Right ventricle myocardium inferior (tissue), 1 donor: ENCODE data around the gene SRSF2. TPM values are rescaled to one million over a fixed set of nuclear protein-coding genes. Genes with fewer than 3 reads are reported as not detected.
"Not testable (repeated sequence)": the region's sequence is repeated elsewhere in the genome, so short reads cannot be mapped to it uniquely, and the experiment has no call there.

ENCODE experiments used
- ATAC-seq: fragments of 200-7000 bp; cut with Tn5 transposase; one replicate; pipeline ENCODE4 v1.9.1; 2020; ENCODE audit warnings: mild to moderate bottlenecking, moderate library complexity
- DNase-seq: peaks from one replicate; pipeline ENCODE4 v3.0.0; 2021; ENCODE audit errors: missing footprints
- intact Hi-C: fragments of 100-400 bp; cut with DNase I; formaldehyde crosslinking; loops from one replicate; pipeline ENCODE4 v1.11.0; 2022
- total RNA-seq: library from RNA; stranded (reverse); fragmentation: NEBNext Ultra II Directional; extraction: Animal tissue kit (Norgen Biotek cat#: 25700); gene quantifications from one replicate; pipeline ENCODE4 v1.2.1, GENCODE V29; 2021
- donor health status: DM: no; HTN: yes; CAD: no; lungs with severe emphysema.

Gene SRSF2
- total RNA-seq, 1 donor from 2014 or later: 74.0 TPM

DNA sequence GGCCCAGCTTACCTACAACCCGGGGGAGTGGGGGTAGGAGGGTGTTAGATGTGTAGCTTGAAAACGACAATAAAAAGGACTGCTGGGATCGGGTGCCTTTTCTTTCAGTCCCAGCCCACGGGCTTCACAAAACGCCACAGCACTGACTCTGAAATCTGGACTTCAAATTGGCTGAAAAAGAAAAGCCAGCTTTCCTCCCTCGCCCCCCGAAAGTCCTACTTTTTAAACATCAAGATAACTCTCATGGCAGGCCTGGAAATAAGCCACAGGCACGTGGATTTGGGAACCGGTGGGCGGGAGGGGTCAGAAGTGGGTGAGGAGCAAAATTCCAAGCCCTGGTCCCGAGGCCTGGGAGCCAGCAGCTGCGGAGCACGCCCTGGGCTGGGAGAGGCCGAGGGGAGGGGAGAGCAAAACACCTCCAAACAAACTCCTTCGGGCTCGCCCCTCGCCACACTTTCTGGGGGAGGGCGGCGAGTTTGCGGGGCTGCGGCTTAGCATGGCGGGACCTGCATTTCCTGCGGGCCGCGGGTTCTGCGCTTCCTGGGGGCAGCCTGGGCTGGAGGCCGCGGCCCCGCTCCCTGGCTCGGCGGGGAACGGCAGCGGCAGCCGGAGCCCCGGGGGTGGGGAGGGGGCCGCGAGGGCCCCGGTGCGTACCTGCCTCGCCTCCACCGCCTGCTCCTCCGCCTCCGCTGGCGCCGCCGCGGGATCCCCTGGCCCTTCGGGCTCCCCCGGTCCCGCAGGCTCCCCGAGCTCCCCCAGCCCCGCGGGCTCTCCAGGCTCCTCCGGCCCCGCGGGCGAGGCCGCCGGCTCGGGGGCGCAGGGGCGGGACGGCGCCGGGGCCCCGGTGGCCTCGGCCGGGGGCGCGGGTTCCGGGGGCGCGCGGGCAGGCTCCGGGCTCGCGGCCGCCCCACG is 26.9 kb downstream of the SRSF2 start:
- ATAC-seq, DNase-seq: not testable (repeated sequence)
- intact Hi-C loops: loop anchor here (1.0 to 5.0 kb wide), 3 partner anchors 11 to 153 kb away; no protein-coding TSS in a partner anchor

DNA sequence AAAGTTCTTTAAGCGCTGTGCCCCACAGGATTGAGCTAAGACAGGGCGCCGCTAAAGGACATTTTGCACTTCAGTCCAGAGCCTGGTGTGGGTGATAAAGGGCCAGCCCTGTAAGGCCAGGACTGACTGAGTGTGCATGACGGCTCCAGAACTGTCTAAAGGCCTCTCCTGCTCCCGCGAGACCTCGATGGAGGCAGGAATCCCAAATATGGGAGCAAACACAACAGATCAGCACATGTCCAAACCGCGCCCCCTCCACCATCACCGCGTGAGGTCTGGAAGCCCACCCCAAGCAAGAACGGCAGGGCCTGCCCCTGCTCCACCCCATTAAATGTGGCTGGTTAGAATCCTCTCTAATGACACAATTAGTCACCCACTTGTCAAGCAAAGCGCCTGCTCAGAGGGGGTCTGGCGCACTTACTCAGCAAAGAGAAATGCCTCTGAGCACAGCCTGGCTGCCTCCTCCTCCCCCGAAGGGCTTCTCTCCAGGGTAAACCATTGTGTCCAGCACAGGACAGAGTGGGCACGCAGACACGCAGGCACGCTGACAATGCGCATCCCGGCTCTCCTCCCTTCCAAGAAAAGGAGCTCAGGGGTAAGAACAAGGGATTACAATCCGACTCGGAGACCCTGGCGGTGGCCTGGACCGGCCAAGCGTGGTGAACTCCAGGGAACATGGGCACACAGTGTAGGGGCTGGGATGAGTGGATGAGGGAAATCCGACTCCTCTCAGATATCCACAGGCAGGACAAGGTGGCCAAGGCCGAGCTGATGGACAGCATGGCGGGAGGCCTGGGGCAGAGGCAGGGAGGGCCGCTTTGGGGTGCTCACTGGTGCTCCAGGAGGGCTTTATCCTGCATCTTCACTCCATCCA is 27.8 kb downstream of the SRSF2 start:
- DNase-seq: peak; percentile 91
- intact Hi-C loops: no loop called here

DNA sequence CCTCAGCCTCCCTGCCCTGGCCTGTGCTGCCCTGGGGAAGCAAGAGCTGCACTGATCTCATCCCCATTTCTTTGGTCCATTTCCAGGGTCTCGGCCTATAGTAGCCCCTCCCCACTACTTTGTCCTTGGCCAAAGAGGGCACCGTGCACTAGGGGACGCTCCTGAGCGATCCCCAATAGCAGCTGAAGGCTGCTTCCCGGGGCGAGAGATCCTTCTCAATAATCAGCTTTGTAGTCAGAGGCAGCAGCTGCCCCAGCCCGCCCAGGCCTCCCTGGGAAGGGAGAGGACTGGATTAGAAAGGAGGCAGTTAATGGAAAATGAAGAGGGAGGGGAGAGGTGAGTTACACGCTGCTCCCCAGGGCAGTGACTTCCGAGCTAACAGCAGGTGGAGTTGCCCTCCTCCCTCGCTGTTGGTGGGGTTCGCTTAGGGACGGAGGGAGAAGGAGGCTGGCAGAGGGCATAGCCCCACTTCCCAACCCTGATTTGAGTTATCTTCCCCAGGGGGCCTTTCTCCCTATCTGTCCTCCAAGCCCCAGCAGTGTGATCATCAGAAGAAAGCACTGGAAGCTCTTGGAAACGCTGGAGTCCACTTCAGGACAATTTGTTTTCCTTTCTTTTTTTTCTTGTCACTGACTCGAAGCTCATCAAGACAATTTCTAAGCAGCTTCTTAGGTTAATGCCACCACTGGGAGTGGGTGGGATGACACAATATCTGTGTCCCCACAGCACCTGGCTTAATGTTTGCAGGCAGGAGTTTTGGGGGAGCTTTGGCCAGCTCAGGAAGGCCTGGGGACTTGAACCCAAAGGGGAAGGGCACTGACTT is 28.9 kb downstream of the SRSF2 start:
- ATAC-seq (peak; percentile 13), DNase-seq (no peak)
- intact Hi-C loops: no loop called here

More for the DNA sequence above, 27.8 kb downstream of the SRSF2 start:
- ATAC-seq: peak; percentile 87

DNA sequence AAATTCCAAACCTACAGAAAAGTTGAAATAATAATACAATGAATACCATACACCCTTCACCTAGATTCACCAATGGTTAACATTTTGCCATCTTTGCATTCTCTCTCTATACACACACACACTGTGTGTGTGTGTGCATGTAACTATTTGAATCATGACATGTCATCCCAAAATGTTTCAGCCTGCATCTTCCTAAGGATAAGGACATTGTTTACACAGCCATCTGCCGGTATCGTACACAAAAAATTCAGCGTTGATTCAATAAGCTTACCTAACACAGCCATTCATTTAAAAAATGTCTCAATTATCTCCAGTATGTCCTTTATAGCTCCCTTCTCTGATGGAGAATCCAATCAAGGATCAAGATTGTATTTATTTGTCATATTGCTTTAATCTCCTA is 30.3 kb downstream of the SRSF2 start:
- DNase-seq (no peak), ATAC-seq (no peak)
- intact Hi-C loops: no loop called here

DNA sequence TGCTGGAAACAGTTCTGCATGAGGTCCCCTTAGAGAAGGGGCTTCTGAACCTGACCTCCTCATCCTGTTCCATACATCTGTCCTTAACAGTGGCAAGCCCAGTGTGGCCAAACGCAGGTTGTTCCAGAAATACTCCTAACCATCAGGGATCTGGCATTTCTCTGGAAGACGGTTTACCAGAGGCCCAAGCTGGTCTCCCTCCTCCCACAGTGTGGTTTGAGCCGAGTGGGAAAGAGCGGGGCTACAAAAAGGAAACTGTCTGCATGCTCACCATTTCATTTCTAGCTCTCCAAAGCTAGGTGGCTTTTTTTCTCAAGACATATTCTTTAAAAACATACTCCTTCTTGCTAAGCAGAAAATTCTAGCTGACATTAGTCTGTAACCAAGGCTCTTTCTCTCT is 32.3 kb downstream of the SRSF2 start:
- ATAC-seq: no peak
- intact Hi-C loops: no loop called here
- DNase-seq: no peak

DNA sequence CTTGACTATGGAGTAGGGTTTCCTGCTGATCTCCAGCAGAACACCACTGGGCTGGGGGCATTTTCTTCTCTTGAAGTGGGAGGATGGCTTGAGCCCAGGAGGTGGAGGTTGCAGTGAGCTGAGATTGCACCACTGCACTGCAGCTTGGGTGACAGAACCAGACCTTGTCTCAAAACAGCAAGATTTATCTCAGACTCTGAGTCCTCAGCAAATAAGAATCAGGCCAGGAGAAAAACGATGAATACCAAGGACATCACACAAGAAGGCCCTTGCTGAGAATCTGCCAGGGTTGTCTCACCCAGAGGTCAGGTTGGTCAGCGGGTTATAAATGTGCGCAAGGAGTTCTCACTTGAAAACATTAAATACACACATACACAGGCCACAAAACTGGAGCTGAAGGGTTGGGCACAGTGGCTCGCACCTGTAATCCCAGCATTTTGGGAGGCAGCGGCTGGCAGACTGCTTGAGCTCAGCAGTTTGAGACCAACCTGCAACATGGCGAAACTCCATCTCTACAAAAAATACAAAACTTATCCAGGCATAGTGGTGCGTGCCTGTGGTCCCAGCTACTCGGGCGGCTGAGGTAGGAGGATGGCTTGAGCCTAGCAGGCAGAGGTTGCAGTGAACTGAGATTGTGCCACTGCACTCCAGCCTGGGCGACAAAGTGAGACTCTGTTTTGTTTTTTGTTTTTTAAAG is 34.0 kb downstream of the SRSF2 start:
- DNase-seq (no peak), ATAC-seq (no peak)
- intact Hi-C loops: no loop called here

DNA sequence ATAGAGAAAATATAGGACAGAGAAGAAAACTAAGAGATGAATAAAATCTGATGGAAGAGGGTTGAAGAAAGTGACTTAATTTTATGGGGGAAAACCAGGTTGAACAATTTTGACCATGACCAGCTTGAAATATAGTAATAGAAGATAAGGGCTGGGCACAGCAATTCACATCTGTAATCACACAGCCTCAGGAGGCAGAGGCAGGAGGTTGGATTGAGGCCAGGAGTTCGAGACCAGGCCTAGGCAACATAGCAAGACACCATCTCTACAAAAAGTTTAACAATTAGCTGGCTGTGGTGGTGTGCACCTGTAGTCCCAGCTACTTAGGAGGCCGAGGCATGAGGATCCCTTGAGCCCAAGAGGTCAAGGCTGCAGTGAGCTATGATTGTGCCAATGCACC is 35.1 kb downstream of the SRSF2 start:
- DNase-seq (no peak), ATAC-seq (no peak)
- intact Hi-C loops: no loop called here

DNA sequence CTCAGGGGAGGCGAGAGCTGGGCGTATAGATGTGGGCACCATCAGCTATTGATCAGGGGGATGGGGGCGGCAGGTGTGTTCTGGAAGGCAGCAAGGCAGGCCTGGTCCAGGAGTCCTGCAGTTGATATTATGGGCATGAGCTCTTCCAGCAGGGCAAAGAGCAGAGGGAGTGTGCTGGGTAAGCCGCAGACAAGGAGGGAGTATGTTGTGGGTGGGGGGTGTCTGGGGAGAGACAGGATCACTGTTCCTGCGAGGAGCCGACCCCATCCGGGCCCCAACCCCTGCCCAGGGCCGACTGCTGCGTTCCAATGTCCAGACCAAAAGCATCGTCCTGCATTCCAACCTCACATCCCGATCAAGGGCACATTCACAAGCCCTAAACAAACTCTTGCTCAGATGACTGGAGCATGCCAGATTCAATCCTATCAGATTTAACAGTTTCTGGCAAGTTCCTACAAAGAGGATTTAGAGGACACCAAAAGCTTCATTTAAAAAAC is 35.6 kb downstream of the SRSF2 start:
- intact Hi-C loops: loop anchor here (1.0 kb wide), 1 partner anchor 13 kb away; no protein-coding TSS in a partner anchor
- ATAC-seq (no peak), DNase-seq (no peak)

DNA sequence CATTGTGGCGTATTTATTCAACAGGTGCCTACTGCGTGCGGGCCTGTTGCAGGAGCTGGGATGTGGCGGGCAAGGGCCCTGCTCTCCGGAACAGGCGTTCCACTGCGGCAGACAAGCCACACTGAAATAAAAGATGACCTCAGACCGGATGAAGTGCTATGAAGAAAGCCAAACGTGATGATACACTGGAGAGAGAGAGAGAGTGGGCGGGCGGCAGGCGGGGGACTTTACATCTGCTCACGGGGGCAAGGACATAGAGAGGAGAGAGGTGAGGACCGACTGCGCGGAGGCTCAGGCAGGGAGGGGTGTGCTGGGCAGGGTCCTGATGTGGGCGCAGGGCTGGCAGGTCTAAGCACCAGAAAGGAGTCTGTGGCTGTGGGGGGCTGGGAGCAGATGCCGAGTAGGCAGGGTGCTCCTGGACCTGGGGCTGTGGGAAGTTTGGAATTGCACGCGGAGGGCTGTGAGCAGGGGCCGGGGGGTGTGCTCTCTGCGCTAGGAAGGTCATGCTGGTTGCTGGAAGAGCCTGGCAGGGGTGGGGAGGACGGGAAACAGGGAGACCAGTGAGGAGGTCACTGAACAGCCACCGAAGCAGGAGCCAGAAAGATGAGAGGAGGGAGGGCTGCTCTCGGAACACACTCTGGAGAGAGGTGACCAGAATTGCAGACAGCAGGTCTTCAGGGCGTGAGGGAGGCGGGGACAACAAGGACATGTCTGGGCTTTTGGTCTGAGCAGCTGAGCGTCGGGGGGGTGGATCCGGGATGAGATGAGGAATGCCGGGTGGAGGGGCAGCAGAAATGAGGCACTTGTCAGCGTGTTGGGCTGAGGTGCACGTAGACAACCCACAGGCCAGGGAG is 36.3 kb downstream of the SRSF2 start:
- ATAC-seq (peak; percentile 76), DNase-seq (peak; percentile 84)
- intact Hi-C loops: loop anchor here (1.0 kb wide), 1 partner anchor 13 kb away; no protein-coding TSS in a partner anchor

DNA sequence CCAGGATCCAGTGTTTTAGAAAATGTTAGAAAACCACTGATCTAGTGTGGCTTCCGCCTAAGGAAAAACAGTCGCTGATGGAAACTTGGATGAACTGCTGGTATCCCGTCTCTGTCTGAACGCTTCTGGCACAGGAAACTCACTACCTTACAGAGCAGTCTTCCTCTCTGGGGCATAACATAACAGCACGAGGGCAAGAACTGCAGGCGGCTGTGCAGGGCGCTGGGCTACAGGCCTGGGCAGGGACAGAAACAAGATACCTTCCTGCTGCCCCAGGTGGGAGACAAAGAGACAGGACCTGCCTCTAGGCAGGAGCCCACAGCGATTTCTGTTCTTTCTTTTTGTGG is 36.9 kb downstream of the SRSF2 start:
- DNase-seq: no peak
- peak; percentile 12 for ATAC-seq
- intact Hi-C loops: no loop called here

DNA sequence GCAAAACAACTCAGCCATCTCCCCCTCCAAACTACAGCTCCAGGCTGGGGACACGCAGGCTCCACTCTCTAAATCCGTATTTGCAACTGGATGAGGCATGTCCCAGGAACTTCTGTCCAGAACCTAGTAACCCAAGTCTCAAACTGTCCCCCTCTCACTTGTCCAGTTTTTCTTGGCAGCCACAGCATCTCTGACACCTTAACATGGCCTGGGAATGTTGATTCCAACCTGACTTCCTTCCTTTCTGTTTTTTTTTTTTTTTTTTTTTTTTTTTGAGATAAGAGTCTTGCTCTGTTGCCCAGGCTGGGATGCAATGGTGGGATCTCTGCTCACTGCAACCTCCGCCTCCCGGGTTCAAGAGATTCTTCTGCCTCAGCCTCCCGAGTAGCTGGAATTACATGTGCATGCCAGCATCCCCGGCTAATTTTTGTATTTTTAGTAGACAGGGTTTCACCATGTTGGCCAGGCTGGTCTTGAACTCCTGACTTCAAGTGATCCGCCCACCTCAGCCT is 38.6 kb downstream of the SRSF2 start:
- intact Hi-C loops, DNase-seq, ATAC-seq: not testable (repeated sequence)

DNA sequence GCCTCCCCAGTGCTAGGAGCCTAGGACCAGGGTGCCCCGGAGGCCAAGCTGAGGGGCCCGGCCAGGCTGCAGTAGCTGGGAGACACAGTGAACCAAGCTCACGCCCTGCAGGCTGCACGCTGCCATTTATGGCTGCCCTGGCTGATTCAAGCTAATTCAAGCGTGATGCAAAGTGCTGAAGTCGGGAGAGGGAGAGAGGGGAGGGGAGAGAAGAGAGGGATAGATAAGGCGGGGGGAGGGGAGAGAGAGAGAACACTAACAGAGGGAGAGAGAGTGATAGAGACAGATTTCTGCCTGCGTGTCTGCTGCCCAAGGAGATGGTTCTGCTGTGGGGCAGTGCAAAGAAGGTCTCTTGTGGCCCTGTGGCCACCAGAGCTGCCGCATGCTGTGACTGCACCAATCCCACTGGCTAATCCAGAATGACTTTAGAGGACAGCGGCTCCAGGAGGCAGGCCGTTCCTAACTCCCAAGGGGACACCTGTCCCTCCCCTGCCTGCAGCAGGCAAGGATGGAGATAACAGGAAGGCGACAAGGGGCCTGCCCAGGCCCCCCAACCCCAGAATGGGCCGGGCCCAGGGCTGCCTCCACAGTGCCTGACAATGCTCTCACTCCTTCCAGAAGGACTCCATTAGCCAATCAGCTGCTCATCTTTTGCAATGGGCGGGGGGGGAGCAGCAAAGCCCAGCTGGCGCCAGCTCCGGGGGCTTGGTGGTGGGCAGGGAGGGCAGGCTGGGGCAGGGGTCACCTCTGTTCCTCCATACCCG is 39.2 kb downstream of the SRSF2 start:
- intact Hi-C loops: no loop called here
- DNase-seq (no peak), ATAC-seq (peak; percentile 26)

DNA sequence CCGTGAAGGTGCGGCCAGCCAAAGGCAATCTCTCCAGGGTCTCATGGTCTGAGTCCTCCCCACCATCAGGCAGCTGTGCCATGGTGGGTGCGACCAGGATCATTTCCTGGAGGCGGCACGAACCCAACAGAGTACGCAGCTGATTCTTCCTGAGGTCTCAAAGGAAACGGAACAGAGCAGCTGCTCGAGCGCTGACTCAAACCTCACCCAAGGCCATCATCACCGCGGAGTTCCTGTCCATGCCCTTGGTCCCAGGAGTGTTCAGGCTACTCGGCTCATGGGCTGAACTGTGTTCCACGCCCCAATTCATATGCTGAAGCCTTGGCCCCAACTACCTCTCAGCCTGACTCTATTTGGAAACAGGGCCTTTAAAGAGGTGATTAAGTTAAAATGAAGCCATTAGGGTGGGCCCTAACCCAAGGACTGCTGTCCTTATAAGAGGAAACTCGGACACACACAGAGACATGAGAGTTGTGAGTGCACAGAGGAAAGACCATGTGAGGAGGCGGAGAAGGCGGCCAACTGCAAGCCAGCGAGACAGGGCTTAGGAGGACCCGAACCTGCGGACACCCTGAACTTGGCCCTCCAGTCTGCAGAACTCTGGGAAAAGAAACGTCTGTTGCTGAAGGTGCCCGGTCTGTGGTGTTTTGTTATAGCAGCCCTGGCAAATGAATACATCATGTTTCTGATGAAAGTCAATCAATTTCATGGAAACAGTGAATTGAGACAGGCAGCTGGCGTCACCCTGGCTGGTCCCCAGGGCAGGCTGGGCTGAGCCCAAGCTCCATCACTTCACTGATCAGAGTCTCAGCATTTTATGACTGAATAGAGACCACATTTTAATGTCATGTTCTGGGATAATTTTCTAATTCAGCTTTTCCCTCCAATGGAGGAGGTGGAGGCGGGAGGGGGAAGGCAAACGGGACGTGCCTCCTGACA is 40.1 kb downstream of the SRSF2 start:
- ATAC-seq (peak; percentile 48), DNase-seq (no peak)
- intact Hi-C loops: no loop called here

DNA sequence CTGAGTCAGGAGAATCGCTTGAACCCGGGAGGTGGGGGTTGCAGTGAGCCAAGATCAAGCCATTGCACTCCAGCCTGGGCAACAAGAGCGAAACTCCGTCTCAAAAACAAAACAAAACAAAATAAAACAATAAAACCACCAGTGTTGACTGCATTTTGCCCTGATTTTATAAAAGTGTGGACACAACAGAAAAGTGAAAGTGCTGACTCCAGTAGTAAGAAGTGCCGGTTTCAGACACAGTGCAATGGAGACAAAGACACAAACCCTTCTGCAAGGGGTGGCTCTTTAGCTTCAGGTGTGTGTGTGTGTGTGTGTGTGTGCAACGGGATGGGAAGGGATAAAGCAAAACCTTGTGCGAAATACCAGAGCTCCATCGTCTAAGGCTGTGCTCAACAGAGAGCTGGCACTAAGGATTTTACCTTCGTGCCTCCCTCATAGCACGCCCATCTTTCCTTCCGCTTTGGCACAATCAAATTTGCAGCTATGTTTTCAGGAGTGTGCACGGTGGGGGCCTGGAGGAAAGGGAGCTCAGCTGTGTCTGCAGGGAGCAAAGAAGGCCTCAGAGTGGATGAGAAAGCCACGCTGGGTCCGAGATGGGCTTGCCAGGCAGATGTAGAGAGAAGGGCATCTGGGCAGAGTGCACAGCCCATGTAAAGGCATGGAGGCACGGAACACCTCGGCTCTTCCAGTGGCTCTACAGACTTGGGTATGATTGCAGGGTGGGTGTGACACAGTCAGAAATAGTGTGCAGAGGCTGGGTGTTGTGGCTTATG is 41.9 kb downstream of the SRSF2 start:
- no peak for DNase-seq
- intact Hi-C loops: no loop called here
- no peak for ATAC-seq
